HG03175 (cell line): ENCODE data around the gene DEPDC4.

ENCODE experiments used
- ATAC-seq: cut with Tn5 transposase; IDR thresholded peaks from one replicate; pipeline ENCODE4 v1.9.1; 2021; ENCODE audit warnings: mild to moderate bottlenecking, moderate library complexity; ENCODE audit not compliant: unreplicated experiment

The DEPDC4 gene

GRCh38 chr12:100215209-100215608 lies 51.7 kb downstream of the DEPDC4 start:
- ATAC-seq, result no peak

- no peak for ATAC-seq
Observed at GRCh38 chr12:100214518-100214917, 52.4 kb downstream of the DEPDC4 start.

- no peak for ATAC-seq
Observed at GRCh38 chr12:100213016-100213891, 53.6 kb downstream of the DEPDC4 start.

GRCh38 chr12:100211698-100212097 lies 55.2 kb downstream of the DEPDC4 start:
- ATAC-seq, result no peak

- ATAC-seq, result no peak
Observed at GRCh38 chr12:100208834-100209233, 58.0 kb downstream of the DEPDC4 start.

- ATAC-seq, result no peak
Observed at GRCh38 chr12:100207311-100207710, 59.6 kb downstream of the DEPDC4 start.

GRCh38 chr12:100201604-100202423 lies 65.1 kb downstream of the DEPDC4 start:
- no peak for ATAC-seq

- ATAC-seq, result peak; percentile 86
Observed at GRCh38 chr12:100200463-100201181, 66.3 kb downstream of the DEPDC4 start, which contains the start of gene ACTR6. Gene ACTR6, plus strand, starts transcription at chr12:100200815. Its CDS starts 37 bp downstream, at chr12:100200852.

GRCh38 chr12:100199347-100200149 lies 67.3 kb downstream of the DEPDC4 start:
- ATAC-seq, result peak; percentile 79

GRCh38 chr12:100199023-100199346 lies 67.9 kb downstream of the DEPDC4 start:
- no peak for ATAC-seq

GRCh38 chr12:100197486-100197885 lies 69.4 kb downstream of the DEPDC4 start:
- ATAC-seq, result no peak

GRCh38 chr12:100193085-100193484 lies 73.8 kb downstream of the DEPDC4 start:
- no peak for ATAC-seq
